GM12801 (cell line): ENCODE data around the gene CDH22.

ENCODE experiments used
- TF ChIP-seq, protein P1 (sequence below): IDR thresholded peaks from one replicate; pipeline ENCODE4 v1.5.1; 2011; ENCODE audit warnings: control low read depth; ENCODE audit not compliant: insufficient read length; ENCODE audit errors: extremely low read depth

The CDH22 gene

DNA sequence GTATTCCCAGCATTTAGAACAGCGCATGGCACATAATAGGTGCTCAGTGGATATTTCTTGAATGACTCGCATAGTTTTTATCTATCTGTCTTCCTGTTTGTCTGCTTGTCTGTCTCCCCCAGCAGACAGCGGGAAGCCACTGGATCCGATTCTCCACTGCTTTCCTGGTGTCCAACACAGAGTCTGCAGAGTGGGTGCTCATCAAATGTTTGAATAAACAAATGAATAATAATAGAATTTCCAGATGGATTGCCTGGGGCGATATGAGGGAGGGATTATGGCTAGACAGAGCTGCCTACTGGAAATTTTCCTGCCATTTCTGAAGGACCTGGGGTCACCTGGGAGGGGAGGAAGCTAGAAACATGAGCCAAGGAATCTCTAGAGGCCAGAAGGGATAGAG, 18.9 kb downstream of the CDH22 start:
- TF ChIP-seq, protein P1, sequence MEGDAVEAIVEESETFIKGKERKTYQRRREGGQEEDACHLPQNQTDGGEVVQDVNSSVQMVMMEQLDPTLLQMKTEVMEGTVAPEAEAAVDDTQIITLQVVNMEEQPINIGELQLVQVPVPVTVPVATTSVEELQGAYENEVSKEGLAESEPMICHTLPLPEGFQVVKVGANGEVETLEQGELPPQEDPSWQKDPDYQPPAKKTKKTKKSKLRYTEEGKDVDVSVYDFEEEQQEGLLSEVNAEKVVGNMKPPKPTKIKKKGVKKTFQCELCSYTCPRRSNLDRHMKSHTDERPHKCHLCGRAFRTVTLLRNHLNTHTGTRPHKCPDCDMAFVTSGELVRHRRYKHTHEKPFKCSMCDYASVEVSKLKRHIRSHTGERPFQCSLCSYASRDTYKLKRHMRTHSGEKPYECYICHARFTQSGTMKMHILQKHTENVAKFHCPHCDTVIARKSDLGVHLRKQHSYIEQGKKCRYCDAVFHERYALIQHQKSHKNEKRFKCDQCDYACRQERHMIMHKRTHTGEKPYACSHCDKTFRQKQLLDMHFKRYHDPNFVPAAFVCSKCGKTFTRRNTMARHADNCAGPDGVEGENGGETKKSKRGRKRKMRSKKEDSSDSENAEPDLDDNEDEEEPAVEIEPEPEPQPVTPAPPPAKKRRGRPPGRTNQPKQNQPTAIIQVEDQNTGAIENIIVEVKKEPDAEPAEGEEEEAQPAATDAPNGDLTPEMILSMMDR, result no peak

DNA sequence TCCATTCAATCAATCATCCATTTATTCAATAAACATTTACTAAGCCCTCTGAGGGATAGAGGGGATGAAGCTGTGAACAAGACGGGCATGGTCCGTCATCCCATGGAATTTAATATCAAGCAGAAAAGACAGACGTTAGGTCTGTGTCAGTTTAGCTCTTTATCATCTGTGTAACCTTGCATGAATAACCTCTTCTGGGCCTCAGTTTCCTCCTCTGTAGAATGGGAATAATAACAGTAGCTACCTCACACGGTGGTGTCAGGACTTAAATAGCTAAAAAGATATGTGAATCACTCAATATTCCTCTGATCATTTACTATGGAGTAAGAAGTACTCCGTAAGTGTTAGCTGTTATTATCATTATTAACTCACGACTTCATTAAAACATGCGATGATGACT, 21.3 kb downstream of the CDH22 start:
- TF ChIP-seq, protein P1, result no peak

DNA sequence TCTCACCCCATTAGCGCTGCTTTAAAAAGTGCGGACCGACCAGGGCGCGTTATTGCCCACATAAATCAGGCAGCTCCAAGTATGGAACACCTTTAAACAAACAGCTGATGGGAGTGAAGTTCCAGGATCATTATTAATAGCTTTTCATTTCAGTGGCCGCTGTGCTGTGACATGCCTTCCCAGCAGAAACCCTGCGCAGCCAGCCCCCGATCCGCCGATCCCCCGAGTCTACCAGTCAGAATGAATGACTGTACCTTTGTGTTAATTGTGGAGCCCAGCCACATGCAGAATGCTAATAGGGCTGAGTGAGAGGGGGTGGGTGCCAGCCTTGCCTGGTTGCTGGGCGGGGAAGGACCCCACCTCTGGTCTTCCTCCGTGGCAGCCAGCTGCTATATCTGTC, 21.9 kb downstream of the CDH22 start:
- TF ChIP-seq, protein P1, result no peak

DNA sequence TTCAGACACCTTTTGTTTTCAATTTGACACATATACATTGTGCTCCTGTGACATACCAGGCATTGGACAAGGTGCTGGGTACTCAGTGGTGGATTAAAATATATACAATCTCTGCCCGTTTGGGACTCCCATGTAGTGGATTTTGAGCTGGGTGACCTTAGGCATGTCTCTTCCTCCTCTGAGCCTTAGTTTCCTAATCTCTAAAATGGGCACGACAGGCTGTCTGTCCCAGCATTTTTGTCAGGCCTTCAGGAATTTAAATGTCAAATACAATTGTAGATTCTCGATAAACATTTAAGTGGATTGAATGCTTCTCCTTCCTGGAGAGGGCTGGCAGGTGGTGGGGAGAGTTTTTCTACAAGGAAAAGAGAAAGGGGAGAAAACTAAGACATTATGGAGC, 22.6 kb downstream of the CDH22 start:
- TF ChIP-seq, protein P1, result no peak

DNA sequence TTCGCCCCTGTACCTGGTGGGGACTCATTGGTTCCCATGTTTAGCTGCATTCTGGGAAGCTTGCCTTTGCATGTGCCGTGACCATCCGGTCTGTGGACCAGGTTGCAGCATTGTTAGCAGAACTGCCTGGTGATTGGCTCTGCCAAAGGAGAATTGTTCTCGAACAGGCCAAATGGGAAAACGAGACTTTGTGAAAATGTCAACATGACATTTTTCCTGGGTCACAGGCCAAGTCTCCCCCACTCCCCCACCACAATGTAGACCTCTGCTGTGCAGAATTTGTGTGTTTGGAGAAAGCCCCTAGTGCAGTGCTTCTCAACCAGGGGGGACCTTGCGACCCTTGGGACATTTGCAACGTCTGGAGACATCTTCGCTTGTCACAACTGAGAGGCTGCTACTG, 23.2 kb downstream of the CDH22 start:
- TF ChIP-seq, protein P1, result no peak

DNA sequence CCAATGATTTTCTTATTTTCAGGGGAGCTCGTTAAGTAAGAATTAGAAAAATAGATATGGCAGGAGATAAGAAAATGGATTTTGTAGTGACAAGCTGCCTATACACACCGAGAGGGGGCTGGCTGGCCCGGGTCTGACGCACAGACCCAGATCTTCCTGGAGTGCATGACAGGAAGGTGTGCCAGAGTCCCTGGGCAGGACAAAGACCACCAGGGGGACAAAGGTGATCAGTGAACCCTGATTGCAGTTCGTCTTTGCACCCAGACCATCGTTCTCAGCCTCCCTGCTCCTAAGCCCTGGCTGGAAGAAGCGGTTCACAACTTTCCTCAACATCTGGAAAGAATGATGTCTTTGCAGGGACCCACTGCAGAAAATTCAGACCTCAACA, 24.3 kb downstream of the CDH22 start:
- TF ChIP-seq, protein P1, result no peak

DNA sequence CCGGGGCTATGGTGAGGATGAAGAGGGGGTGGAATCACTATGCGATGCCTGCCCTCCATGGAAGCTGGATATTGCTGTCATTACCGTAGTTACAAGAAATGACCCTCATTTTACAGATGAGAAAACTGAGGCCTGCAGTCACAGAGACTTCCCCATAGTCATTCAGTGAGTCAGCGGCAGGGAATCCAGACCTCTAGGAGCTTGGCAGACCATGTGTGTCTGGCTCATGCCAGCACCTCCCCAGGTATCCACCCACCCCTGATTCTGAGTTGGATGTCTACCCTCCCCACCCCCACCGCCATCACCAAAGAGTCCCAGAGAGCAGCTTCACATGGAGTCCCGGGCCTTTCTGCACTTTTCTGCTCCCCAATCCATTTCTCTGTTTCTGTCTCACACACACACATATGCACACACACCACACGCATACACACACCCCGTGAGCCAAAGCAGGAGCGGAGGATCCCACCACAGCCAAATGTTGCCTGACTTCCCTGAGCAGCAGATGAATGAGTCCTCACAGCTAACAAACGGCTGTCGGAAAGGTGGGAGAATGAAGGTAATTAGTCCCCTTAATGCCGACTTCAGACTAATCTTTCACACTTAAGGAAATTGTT, 24.8 kb downstream of the CDH22 start:
- TF ChIP-seq, protein P1, result no peak

DNA sequence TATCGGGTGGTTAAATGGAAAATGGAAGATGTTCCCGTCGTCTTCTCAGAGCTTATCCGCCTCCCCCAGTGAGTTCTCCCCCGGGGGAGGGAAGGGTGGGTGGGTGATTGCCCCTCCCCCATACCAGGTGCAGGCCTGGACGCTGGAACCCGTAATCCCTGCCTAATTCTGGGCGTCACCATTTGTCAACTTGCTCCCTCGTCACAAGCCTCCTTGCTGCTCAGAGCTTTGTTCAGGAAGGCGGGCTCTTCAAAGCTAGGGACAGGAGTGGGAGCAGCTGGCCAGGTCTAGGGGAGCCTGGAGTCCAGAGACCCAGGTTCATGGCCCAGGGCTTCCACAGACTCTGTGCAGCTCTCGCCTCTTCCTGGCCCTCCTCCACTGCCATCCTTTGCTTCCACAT, 25.6 kb downstream of the CDH22 start:
- TF ChIP-seq, protein P1, result no peak
